Bronchial epithelial cell (primary cell): ENCODE data around the gene SORCS2. TPM values are rescaled to one million over a fixed set of nuclear protein-coding genes. Genes with fewer than 3 reads are reported as not detected.

Source experiments
- DNase-seq: peaks from one replicate; pipeline ENCODE4 v3.0.0-alpha.2; 2010; ENCODE audit warnings: low read depth
- FAIRE-seq: peaks from 2 replicates; lab custom pipeline; 2011; peaks lifted over from hg19 to GRCh38; lab: Jason Lieb, UNC
- H3K27me3 ChIP-seq: 2 replicates; pipeline ENCODE4 v1.5.1; 2011; ENCODE audit warnings: low read length; ENCODE audit not compliant: control insufficient read depth, insufficient read depth
- H3K36me3 ChIP-seq: 2 replicates; pipeline ENCODE4 v1.5.1; 2011; ENCODE audit warnings: low read length; ENCODE audit not compliant: control insufficient read depth, insufficient read depth
- H3K4me3 ChIP-seq: 2 replicates; pipeline ENCODE4 v1.5.1; 2011; ENCODE audit warnings: mild to moderate bottlenecking, low read depth, low read length, control low read depth
- total RNA-seq: library from RNA; depleted of rRNA; stranded (reverse); fragments of >200 nt; gene quantifications from 2 replicates; pipeline ENCODE4 v1.2.1, GENCODE V29; 2014
- TF ChIP-seq, protein P1 (sequence below): IDR thresholded peaks from 2 replicates; pipeline ENCODE4 v1.5.1; 2011; ENCODE audit warnings: mild to moderate bottlenecking, moderate library complexity, low read length, control low read depth, inconsistent platforms; ENCODE audit not compliant: insufficient read depth, severe bottlenecking

Gene SORCS2
- total RNA-seq, 1 donor from 2014 or later: under 0.01 TPM

DNA sequence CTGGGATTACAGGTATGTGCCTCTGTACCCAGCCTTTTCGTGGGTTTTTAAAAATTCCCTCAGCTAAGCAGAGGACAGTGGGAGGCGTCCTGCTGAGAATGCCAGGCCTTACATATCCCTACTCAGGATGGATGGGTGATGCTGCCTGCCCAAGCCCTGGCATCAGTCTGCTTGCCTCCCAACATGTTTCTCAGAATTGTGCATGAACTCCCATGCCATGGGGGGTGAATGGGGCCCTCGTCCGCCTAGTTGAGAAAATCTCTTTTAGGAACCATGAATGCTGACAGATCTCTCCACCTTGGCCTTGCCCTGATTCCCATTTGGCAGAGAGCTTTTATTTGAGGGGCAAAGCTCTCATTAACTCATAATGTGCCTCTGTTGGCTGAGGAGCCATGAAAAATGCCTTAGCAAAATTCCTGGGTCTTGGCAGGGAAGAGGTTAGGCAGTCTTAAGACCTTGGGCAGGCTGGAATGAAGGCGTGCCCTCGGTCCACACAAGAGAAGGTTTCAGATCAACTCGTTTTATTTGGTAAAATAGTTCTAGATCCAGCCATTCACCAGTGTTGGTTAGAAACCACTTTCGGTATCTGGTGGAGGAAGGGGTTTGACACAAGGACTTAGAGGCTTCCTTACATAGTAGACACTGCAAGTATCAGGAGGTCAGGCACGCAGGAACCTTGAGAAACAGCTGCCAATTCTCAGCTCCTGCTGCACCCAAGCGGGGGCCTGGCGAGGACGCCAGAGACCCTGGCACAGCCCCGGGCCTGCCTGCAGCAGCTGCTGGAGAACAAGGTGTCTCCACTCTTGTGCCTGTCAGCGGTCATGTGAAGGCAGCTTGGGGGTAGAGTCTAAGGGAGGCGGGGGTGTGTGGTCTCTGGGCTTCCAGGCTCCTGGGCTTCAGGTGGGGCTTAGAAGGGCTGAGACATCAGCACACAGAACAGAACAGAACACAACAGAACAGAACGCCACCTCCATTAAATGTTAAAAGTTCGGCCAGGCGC is 435.2 kb downstream of the SORCS2 start:
- FAIRE-seq: no peak

DNA sequence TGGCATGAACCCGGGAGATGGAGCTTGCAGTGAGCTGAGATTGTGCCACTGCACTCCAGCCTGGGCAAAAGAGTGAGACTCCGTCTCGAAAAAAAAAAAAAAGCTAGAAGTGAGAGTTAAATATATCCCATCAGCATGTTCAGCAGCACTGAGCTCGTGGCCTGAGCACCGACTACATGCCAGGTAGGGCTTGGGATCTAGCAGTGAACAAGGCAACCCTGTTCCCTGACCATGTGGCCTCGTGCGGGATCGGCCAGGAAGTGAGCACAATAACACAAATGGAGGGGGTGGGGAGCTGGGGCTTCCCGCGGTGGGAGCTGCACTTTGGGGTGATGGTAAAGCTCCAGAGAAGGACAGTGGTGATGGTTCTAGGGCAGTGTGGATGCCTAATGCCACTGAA is 436.1 kb downstream of the SORCS2 start:
- FAIRE-seq (no peak), DNase-seq (no peak)
- no peaks in the 10 kb centered on the region for H3K36me3 ChIP-seq
- peaks cover 5% of the 10 kb centered on the region for H3K27me3 ChIP-seq
- H3K4me3 ChIP-seq: no peak overlapping the region
- TF ChIP-seq, protein P1, sequence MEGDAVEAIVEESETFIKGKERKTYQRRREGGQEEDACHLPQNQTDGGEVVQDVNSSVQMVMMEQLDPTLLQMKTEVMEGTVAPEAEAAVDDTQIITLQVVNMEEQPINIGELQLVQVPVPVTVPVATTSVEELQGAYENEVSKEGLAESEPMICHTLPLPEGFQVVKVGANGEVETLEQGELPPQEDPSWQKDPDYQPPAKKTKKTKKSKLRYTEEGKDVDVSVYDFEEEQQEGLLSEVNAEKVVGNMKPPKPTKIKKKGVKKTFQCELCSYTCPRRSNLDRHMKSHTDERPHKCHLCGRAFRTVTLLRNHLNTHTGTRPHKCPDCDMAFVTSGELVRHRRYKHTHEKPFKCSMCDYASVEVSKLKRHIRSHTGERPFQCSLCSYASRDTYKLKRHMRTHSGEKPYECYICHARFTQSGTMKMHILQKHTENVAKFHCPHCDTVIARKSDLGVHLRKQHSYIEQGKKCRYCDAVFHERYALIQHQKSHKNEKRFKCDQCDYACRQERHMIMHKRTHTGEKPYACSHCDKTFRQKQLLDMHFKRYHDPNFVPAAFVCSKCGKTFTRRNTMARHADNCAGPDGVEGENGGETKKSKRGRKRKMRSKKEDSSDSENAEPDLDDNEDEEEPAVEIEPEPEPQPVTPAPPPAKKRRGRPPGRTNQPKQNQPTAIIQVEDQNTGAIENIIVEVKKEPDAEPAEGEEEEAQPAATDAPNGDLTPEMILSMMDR: no peak

More for the DNA sequence above, 435.2 kb downstream of the SORCS2 start:
- Histone ChIP-seq H3K4me3 (no peak overlapping the region), H3K36me3 (no peaks in the 10 kb centered on the region), H3K27me3 (no peaks in the 10 kb centered on the region)
- no peak for DNase-seq
- TF ChIP-seq, protein P1: no peak

DNA sequence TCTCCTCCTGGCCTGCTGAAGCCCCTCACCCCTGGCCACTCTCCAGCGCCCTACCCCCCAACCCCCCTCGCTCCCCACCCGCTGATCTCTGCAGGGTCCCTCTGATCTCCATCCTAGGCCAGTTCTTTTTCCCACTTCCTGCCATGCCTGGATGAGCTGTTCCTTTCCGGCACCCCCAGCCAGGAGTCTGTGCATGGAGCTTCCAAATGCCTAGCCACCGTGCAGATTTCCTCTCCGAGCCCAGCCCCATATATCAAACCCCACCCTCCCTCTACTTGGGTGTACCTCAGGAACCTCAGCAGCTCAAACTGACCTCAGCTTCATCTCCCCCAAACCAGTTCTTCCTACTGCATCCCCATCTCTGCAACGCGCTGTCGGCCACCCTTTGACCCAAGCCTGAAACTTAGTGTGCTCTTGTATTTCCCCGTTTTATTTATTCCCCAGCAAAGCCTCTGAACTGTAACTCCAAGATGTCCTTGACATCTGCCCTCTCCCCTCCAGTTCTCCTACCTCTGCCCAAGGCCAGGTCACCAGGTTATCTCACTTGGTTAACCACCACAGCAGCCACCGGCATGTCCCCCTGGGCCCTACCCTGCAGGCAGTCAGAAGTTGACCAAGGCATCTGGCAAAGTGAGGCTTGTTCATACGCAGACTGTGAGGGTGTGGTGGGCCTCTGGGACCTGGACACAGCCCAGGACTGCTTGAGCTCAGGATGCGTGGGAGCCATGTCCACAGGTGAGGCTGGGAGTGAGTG is 437.3 kb downstream of the SORCS2 start:
- no peak for DNase-seq
- TF ChIP-seq, protein P1: no peak
- peaks cover 7% of the 10 kb centered on the region for H3K27me3 ChIP-seq
- FAIRE-seq: no peak
- H3K4me3 ChIP-seq: no peak overlapping the region
- H3K36me3 ChIP-seq: no peaks in the 10 kb centered on the region

DNA sequence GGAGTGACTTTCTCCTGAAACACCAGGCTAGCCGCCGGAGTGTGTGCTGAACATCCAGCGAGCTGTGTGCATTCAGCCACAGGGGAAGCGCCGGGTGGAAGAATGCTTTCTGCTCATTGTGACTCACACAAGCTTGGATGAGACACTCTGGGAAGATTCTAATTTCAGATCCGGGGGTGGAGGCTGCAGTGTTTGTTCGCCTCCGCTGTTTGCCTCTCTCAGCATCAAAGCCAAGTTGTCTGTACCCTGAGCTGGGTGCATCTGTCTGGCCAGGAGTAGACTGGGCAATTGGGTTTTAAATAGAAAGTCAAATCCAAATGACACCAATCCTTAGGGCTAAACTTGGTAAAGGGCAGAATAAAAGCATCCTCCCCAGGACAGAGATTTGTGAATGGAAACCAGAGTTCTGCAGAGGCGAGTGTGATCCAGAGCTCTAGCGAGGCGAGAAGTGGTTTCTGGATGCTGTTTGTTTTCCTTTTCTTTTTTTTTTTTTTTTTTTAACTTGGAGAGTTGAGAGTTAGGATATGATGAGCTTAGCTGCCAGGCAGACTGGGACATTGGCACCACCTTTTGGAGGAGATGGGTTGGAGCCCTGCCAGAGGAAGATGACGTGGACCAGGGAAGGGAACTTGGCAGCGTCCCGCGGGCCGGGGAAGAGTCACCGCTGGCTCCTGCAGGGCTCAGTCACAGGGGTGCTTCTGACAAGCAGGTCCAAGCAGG is 438.4 kb downstream of the SORCS2 start:
- FAIRE-seq: peak; percentile 68
- H3K4me3 ChIP-seq: no peak overlapping the region
- DNase-seq: peak; percentile 80

DNA sequence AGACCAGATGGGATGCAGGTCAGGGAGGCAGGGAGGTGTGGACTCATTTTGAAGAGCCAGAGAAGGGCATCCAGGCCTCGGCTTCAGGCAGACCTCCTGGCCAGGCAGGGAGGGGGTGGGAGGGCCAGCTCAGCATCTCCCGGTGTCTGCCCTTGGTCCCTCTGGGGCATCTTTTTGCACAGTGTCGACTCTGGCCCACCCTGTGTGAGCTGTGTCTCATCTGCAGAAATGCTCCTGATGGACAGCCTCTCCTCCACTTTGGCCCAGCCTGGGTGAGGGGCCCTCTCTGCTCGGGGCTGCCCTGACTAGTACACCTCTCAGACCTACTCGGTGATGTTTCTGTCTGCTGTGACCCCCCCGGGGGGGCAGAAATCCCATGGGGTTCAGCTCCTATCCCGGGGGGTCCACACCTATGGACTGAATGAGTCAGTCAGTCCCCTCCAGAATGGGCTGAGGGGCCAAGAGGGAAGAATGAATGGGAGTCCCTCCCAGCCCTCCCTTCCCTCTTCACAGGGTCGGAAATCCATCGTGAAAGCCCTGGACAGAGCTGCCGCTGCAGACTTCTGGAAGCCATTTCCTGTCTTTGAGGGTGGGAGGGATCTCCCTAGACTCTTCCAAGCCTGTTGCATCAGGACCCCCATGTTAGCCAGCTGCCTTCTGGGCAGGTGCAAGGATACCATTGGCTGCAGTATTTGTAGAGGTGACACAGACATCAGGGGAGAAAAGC is 439.1 kb downstream of the SORCS2 start:
- no peaks in the 10 kb centered on the region for H3K36me3 ChIP-seq
- TF ChIP-seq, protein P1: no peak
- DNase-seq (no peak), FAIRE-seq (no peak)
- H3K27me3 ChIP-seq: peaks cover 10% of the 10 kb centered on the region
- H3K4me3 ChIP-seq: no peak overlapping the region

More for the DNA sequence above, 438.4 kb downstream of the SORCS2 start:
- TF ChIP-seq, protein P1: no peak
- Histone ChIP-seq H3K36me3 (no peaks in the 10 kb centered on the region), H3K27me3 (peaks cover 10% of the 10 kb centered on the region)
